Breast epithelium (tissue), 4 donors: ENCODE measurements around the gene ABCF3. TPM values are rescaled to one million over a fixed set of nuclear protein-coding genes. Genes with fewer than 3 reads are reported as not detected.

ENCODE experiments used
- DNase-seq, 2 donors: peaks; one replicate each; pipeline ENCODE4 v3.0.0-alpha.2; 2019; ENCODE audit warnings: low spot score in 2 of 2
- H3K27ac ChIP-seq, 2 donors: fragments of 200-600 bp; sonication (generic) in 1 of 2; one replicate each; pipeline ENCODE4 v1.5.1; 2016 to 2019; ENCODE audit warnings: mild to moderate bottlenecking in 1 of 2
- H3K27me3 ChIP-seq, 2 donors: fragments of 200-600 bp; sonication (generic) in 1 of 2; one replicate each; pipeline versions ENCODE4 v1.5.1 to v1.6.0; 2017 to 2019; ENCODE audit warnings: control low read depth in 1 of 2, mild to moderate bottlenecking in 1 of 2
- H3K36me3 ChIP-seq: fragments of 200-600 bp; one replicate; pipeline ENCODE4 v1.5.1; 2019
- H3K4me1 ChIP-seq, 2 donors: fragments of 200-600 bp; sonication (generic); one replicate each; pipeline ENCODE4 v1.5.1; 2016 to 2019; ENCODE audit warnings: control low read depth in 1 of 2
- H3K4me3 ChIP-seq, 3 donors: fragments of 200-600 bp; sonication (generic); 1 replicate in 2 of 3; 2 replicates in 1 of 3; pipeline ENCODE4 v1.5.1; 2016 to 2019; ENCODE audit warnings: mild to moderate bottlenecking in 3 of 3, moderate library complexity in 2 of 3
- H3K9me3 ChIP-seq, 2 donors: fragments of 200-600 bp; sonication (generic) in 1 of 2; one replicate each; pipeline ENCODE4 v1.5.1; 2016 to 2019; ENCODE audit warnings: control low read depth in 1 of 2
- POLR2A ChIP-seq: fragments of 450-650 bp; IDR thresholded peaks from one replicate; pipeline ENCODE4 v1.6.1; 2016; ENCODE audit warnings: antibody characterized with exemption, mild to moderate bottlenecking, moderate library complexity
- POLR2AphosphoS5 ChIP-seq, 3 donors: sonication (generic); formaldehyde crosslinking; IDR thresholded peaks; one replicate each; pipeline ENCODE4 v1.6.1; 2017; ENCODE audit warnings: antibody characterized with exemption in 3 of 3
- intact Hi-C: fragments of 100-400 bp; cut with DNase I; formaldehyde crosslinking; loops from one replicate; pipeline ENCODE4 v1.15.1; 2023; ENCODE audit warnings: low total_unique reads
- total RNA-seq, 3 donors: library from RNA; depleted of rRNA; stranded (reverse); fragments of >200 nt; gene quantifications; one replicate each; pipeline ENCODE4 v1.1.0, GENCODE V29; 2016
- TF ChIP-seq, protein P1 (sequence below), 3 donors: fragments of 450-650 bp; IDR thresholded peaks; one replicate each; pipeline ENCODE4 v1.5.1; 2016 to 2017; ENCODE audit warnings: antibody characterized with exemption in 3 of 3, mild to moderate bottlenecking in 3 of 3, moderate library complexity in 3 of 3

ABCF3 gene
- total RNA-seq, 3 donors from 2014 or later, result 59.4 to 77.4 (median 71.8) TPM

DNA sequence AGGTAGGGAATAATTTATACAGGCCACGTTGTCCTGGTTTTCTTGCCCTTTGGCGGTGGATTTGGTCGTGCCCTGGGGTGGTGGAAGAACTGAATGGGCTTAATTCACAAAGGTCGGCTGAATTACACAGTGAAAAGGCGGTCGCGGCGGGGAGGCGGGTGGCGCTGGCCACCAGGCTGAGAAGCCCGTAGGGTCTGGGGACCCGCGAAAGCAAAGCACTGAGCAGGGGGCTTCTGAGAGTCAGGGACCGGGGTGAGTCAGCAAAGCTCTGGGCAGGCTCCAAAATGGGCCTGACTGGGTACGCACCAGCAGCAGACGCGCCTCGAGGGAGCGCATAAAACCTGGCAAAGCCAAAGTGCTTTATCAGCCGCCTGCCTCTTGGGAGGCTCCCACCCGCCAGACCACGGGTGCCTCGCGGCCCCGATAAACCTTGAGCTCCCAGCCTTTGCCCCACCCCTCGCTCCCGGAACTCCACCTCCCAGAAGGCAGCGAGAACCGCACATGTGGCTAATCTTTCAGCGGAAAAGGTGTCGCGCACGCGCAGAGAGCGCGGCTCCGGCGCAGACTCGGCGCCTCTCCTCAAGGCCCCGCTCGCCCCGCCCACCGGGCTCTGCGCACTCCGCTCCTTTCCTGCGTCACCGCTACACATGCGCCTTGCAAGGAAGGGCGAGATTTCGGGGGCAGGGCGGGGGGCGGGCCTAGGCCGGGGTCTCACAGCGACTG, 377 bp upstream of the ABCF3 start:
- Histone ChIP-seq H3K36me3 (peaks cover 13% of the 10 kb centered on the region), H3K4me1 (peaks cover 0 to 18% of the 10 kb centered on the region in 2 donors)
- peak in 1 of 3 donors; percentile 31 for TF ChIP-seq POLR2AphosphoS5 (IDR thresholded peaks at IDR 0.05)
- TF ChIP-seq, protein P1, sequence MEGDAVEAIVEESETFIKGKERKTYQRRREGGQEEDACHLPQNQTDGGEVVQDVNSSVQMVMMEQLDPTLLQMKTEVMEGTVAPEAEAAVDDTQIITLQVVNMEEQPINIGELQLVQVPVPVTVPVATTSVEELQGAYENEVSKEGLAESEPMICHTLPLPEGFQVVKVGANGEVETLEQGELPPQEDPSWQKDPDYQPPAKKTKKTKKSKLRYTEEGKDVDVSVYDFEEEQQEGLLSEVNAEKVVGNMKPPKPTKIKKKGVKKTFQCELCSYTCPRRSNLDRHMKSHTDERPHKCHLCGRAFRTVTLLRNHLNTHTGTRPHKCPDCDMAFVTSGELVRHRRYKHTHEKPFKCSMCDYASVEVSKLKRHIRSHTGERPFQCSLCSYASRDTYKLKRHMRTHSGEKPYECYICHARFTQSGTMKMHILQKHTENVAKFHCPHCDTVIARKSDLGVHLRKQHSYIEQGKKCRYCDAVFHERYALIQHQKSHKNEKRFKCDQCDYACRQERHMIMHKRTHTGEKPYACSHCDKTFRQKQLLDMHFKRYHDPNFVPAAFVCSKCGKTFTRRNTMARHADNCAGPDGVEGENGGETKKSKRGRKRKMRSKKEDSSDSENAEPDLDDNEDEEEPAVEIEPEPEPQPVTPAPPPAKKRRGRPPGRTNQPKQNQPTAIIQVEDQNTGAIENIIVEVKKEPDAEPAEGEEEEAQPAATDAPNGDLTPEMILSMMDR (IDR thresholded peaks at IDR 0.05), result no peak

DNA sequence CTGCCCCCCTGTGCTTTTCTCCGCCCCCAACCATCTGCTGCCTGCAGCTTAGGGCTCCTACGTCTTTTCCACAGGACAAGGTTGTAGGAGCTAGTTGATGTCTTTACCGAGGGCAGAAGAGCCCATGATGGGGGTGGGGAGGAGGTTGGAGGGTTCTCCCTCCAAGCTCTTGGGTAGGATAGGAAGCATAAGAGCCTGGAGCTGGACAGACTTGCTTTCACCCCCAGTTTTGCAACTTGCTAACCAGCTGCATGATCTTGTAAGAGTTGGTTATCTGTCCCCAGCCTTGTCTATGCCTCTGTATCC, 856 bp downstream of the ABCF3 start:
- intact Hi-C loops, result loop anchor here (10.0 kb wide), 1 partner anchor 58 kb away; the partner anchor contains the start of genes ALG3 and EEF1AKMT4
- no peaks in the 10 kb centered on the region for H3K9me3 ChIP-seq
- peaks cover 7% of the 10 kb centered on the region for H3K36me3 ChIP-seq
- H3K27ac ChIP-seq, result peak overlapping the region; percentile 88 to 91
- TF ChIP-seq POLR2A (no peak), POLR2AphosphoS5 (IDR thresholded peaks at IDR 0.05) (no peak)
- TF ChIP-seq, protein P1 (IDR thresholded peaks at IDR 0.05), result no peak
- no peak for DNase-seq
- H3K27me3 ChIP-seq, result no peaks in the 10 kb centered on the region
- H3K4me1 ChIP-seq, result peaks cover 0 to 18% of the 10 kb centered on the region in 2 donors
- peak overlapping the region; percentile 93 to 96 (median 94) for H3K4me3 ChIP-seq

More for the DNA sequence above, 377 bp upstream of the ABCF3 start:
- H3K27me3 ChIP-seq, result no peaks in the 10 kb centered on the region
- intact Hi-C loops, result loop anchor here (10.0 kb wide), 1 partner anchor 59 kb away; the partner anchor contains the start of genes ALG3 and EEF1AKMT4
- no peaks in the 10 kb centered on the region for H3K9me3 ChIP-seq
- H3K27ac ChIP-seq, result peak overlapping the region; percentile 88 to 91
- H3K4me3 ChIP-seq, result peak overlapping the region; percentile 93 to 96 (median 94)
- DNase-seq, result peak; percentile 99

DNA sequence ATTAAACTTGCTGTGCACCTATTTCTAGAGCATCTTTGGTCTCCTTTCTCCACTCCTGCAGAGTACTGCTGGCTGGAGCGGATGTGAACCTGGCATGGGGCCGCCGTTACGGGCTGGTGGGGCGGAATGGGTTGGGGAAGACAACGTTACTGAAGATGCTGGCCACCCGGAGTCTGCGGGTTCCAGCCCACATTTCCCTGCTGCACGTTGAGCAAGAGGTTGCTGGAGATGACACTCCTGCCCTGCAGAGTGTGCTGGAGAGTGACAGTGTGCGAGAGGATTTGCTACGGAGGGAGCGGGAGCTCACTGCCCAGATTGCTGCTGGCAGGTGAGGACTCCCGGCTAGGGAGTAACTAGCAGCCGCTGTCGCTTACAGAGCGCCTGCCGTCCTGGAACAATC, 2.1 kb downstream of the ABCF3 start:
- Histone ChIP-seq H3K9me3 (no peaks in the 10 kb centered on the region), H3K4me1 (peaks cover 0 to 18% of the 10 kb centered on the region in 2 donors), H3K4me3 (no peak overlapping the region), H3K36me3 (no peaks in the 10 kb centered on the region), H3K27ac (no peak overlapping the region), H3K27me3 (no peaks in the 10 kb centered on the region)
- intact Hi-C loops, result loop anchor here (10.0 kb wide), 1 partner anchor 57 kb away; the partner anchor contains the start of genes ALG3 and EEF1AKMT4
- no peak for DNase-seq
- no peak for TF ChIP-seq POLR2A
- TF ChIP-seq, protein P1 (IDR thresholded peaks at IDR 0.05), result no peak
- TF ChIP-seq POLR2AphosphoS5 (IDR thresholded peaks at IDR 0.05), result no peak

DNA sequence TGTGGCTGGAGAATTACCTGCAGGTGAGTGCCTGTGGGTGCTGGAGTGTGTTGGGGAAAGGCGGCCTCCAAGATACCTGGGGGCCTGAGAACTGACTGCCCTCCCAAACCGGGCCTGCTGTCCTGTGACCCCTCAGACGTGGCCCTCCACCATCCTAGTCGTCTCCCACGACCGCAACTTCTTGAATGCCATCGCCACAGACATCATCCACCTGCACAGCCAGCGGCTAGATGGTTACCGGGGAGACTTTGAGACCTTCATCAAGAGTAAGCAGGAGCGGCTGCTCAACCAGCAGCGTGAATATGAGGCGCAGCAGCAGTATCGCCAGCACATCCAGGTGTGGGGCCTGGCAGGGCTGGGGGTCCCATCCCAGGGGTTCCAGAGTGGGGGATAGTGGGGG, 3.4 kb downstream of the ABCF3 start:
- TF ChIP-seq POLR2AphosphoS5 (IDR thresholded peaks at IDR 0.05) (no peak), POLR2A (no peak)
- TF ChIP-seq, protein P1 (IDR thresholded peaks at IDR 0.05), result no peak
- peaks cover 0 to 18% of the 10 kb centered on the region in 2 donors for H3K4me1 ChIP-seq
- no peaks in the 10 kb centered on the region for H3K27me3 ChIP-seq
- H3K27ac ChIP-seq, result no peak overlapping the region
- intact Hi-C loops, result loop anchor here (10.0 kb wide), 1 partner anchor 55 kb away; the partner anchor contains the start of genes ALG3 and EEF1AKMT4
- no peak overlapping the region for H3K4me3 ChIP-seq
- H3K36me3 ChIP-seq, result peaks cover 9% of the 10 kb centered on the region
- DNase-seq, result no peak
- no peaks in the 10 kb centered on the region for H3K9me3 ChIP-seq

DNA sequence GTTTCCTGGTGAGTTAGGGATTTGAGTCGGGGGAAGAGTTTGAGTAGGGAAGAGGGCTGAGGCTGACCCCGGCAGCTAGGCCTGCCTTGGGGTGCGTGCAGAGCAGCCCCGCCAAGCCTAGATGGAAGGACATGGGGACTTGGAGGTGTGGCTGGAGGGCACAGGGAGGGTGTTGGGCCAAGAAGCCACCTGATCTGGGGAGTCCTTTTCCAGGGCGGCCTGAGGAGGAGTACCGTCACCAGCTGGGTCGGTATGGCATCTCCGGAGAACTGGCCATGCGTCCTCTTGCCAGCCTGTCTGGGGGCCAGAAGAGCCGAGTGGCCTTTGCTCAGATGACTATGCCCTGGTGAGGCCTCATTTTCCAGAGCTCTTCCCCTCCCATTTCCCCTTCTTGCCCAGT, 6.9 kb downstream of the ABCF3 start:
- Histone ChIP-seq H3K4me1 (peaks cover 0 to 6% of the 10 kb centered on the region in 2 donors), H3K9me3 (no peaks in the 10 kb centered on the region), H3K27ac (no peak overlapping the region), H3K36me3 (peaks cover 9% of the 10 kb centered on the region), H3K4me3 (no peak overlapping the region), H3K27me3 (no peaks in the 10 kb centered on the region)
- intact Hi-C loops, result no loop called here
- TF ChIP-seq, protein P1 (IDR thresholded peaks at IDR 0.05), result no peak
- TF ChIP-seq POLR2AphosphoS5 (IDR thresholded peaks at IDR 0.05) (no peak), POLR2A (no peak)
- DNase-seq, result no peak
